Left ventricle myocardium inferior (tissue), 1 donor: ENCODE results near the gene KDM4C. TPM values are rescaled to one million over a fixed set of nuclear protein-coding genes. Genes with fewer than 3 reads are reported as not detected.

Source experiments
- DNase-seq: peaks from one replicate; pipeline ENCODE4 v3.0.0-alpha.2; 2020
- H3K27ac ChIP-seq: fragments of 200-600 bp; replicated peaks from 2 replicates; pipeline ENCODE4 v1.8.0; 2021
- H3K27me3 ChIP-seq: fragments of 200-600 bp; 2 replicates; pipeline ENCODE4 v1.8.0; 2021; ENCODE audit warnings: low read depth
- H3K36me3 ChIP-seq: fragments of 200-600 bp; 2 replicates; pipeline ENCODE4 v1.8.0; 2021
- H3K4me1 ChIP-seq: fragments of 200-600 bp; 2 replicates; pipeline ENCODE4 v1.8.0; 2021
- H3K4me3 ChIP-seq: fragments of 200-600 bp; 2 replicates; pipeline ENCODE4 v1.8.0; 2021; ENCODE audit warnings: mild to moderate bottlenecking, moderate library complexity
- H3K9me3 ChIP-seq: fragments of 200-600 bp; replicated peaks from 2 replicates; pipeline ENCODE4 v1.8.0; 2021
- CTCF ChIP-seq: fragments of 200-600 bp; IDR thresholded peaks from 2 replicates; pipeline ENCODE4 v1.8.0; 2021; ENCODE audit warnings: antibody characterized with exemption, mild to moderate bottlenecking, borderline replicate concordance
- intact Hi-C: fragments of 100-400 bp; cut with micrococcal nuclease; formaldehyde crosslinking; loops from one replicate; pipeline ENCODE4 v1.11.0; 2022
- total RNA-seq: library from RNA; stranded (reverse); fragmentation: NEBNext Ultra II Directional; extraction: Animal tissue kit (Norgen Biotek cat#: 25700); gene quantifications from one replicate; pipeline ENCODE4 v1.2.1, GENCODE V29; 2021
- donor health status: DM: no; HTN: yes; CAD: no; lungs with severe emphysema.

Gene KDM4C
- total RNA-seq, 1 donor from 2014 or later = 14.1 TPM

- no peak for DNase-seq
- Histone ChIP-seq H3K27me3 (no peaks in the 10 kb centered on the region), H3K27ac (no peak overlapping the region), H3K4me1 (peaks cover 8% of the 10 kb centered on the region), H3K36me3 (no peaks in the 10 kb centered on the region), H3K9me3 (no peaks in the 10 kb centered on the region), H3K4me3 (no peak overlapping the region)
- intact Hi-C loops = no loop called here
- TF ChIP-seq CTCF = no peak
Measured at GRCh38 chr9:7118633-7119032, 360.9 kb downstream of the KDM4C start.

GRCh38 chr9:7119612-7120011, 361.8 kb downstream of the KDM4C start:
- DNase-seq = no peak
- H3K9me3 ChIP-seq = no peaks in the 10 kb centered on the region
- H3K27ac ChIP-seq = no peak overlapping the region
- no peak for TF ChIP-seq CTCF
- H3K4me1 ChIP-seq = peaks cover 8% of the 10 kb centered on the region
- intact Hi-C loops = no loop called here
- no peaks in the 10 kb centered on the region for H3K27me3 ChIP-seq
- no peaks in the 10 kb centered on the region for H3K36me3 ChIP-seq
- H3K4me3 ChIP-seq = no peak overlapping the region

- intact Hi-C loops = no loop called here
- TF ChIP-seq CTCF = no peak
- no peaks in the 10 kb centered on the region for H3K36me3 ChIP-seq
- no peaks in the 10 kb centered on the region for H3K4me1 ChIP-seq
- no peak overlapping the region for H3K4me3 ChIP-seq
- H3K27ac ChIP-seq = no peak overlapping the region
- no peak for DNase-seq
- H3K9me3 ChIP-seq = no peaks in the 10 kb centered on the region
- H3K27me3 ChIP-seq = no peaks in the 10 kb centered on the region
Measured at GRCh38 chr9:7121055-7121454, 363.3 kb downstream of the KDM4C start.

- intact Hi-C loops = no loop called here
Measured at GRCh38 chr9:7121664-7122063, 363.9 kb downstream of the KDM4C start.

GRCh38 chr9:7123743-7124142, 366.0 kb downstream of the KDM4C start:
- H3K9me3 ChIP-seq = no peaks in the 10 kb centered on the region
- no peak for TF ChIP-seq CTCF
- intact Hi-C loops = no loop called here
- H3K4me3 ChIP-seq = no peak overlapping the region
- DNase-seq = no peak
- H3K27me3 ChIP-seq = no peaks in the 10 kb centered on the region
- no peaks in the 10 kb centered on the region for H3K4me1 ChIP-seq
- peaks cover 10% of the 10 kb centered on the region for H3K36me3 ChIP-seq
- no peak overlapping the region for H3K27ac ChIP-seq

More at GRCh38 chr9:7121664-7122063, 363.9 kb downstream of the KDM4C start:
- H3K27me3 ChIP-seq = no peaks in the 10 kb centered on the region
- no peak for DNase-seq
- H3K9me3 ChIP-seq = no peaks in the 10 kb centered on the region
- H3K36me3 ChIP-seq = no peaks in the 10 kb centered on the region
- H3K27ac ChIP-seq = no peak overlapping the region
- H3K4me1 ChIP-seq = no peaks in the 10 kb centered on the region
- TF ChIP-seq CTCF = no peak
- no peak overlapping the region for H3K4me3 ChIP-seq

GRCh38 chr9:7125231-7125630, 367.5 kb downstream of the KDM4C start:
- intact Hi-C loops = no loop called here
- TF ChIP-seq CTCF = no peak

More at GRCh38 chr9:7125231-7125630, 367.5 kb downstream of the KDM4C start:
- Histone ChIP-seq H3K9me3 (no peaks in the 10 kb centered on the region), H3K27ac (no peak overlapping the region), H3K4me1 (no peaks in the 10 kb centered on the region), H3K27me3 (no peaks in the 10 kb centered on the region), H3K36me3 (peaks cover 21% of the 10 kb centered on the region), H3K4me3 (no peak overlapping the region)
- no peak for DNase-seq
